Breast epithelium (tissue), 3 donors: ENCODE measurements around the gene PLXNA2.

ENCODE experiments used
- POLR2A ChIP-seq: fragments of 450-650 bp; IDR thresholded peaks from one replicate; pipeline ENCODE4 v1.6.1; 2016; ENCODE audit warnings: antibody characterized with exemption, mild to moderate bottlenecking, moderate library complexity
- TF ChIP-seq, protein P1 (sequence below), 3 donors: fragments of 450-650 bp; IDR thresholded peaks; one replicate each; pipeline ENCODE4 v1.5.1; 2016 to 2017; ENCODE audit warnings: antibody characterized with exemption in 3 of 3, mild to moderate bottlenecking in 3 of 3, moderate library complexity in 3 of 3

DNA sequence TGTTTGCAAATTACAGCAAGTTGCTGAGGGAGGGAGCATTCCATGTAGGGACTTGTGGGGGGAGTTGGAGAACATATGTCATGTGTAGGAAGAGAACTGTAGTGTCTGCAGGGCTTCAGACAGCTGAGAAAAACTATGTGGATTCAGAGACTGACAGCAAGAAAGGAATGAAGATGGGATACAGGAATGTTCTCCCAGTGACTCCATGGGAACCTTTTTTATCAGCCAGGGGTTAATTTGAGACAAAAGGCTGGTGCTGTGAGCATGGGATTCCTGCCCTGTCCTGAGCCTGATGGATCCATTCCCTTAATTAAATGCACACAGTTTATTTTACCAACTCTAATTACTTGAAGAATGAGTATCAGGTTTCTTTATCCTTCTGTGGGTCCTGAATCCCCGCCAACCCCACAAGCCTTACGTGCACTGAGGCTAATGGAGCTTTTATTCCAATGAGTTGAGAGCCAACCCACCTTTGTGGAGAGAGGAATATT, 26.5 kb upstream of the PLXNA2 start:
- no peak for TF ChIP-seq POLR2A
- TF ChIP-seq, protein P1, sequence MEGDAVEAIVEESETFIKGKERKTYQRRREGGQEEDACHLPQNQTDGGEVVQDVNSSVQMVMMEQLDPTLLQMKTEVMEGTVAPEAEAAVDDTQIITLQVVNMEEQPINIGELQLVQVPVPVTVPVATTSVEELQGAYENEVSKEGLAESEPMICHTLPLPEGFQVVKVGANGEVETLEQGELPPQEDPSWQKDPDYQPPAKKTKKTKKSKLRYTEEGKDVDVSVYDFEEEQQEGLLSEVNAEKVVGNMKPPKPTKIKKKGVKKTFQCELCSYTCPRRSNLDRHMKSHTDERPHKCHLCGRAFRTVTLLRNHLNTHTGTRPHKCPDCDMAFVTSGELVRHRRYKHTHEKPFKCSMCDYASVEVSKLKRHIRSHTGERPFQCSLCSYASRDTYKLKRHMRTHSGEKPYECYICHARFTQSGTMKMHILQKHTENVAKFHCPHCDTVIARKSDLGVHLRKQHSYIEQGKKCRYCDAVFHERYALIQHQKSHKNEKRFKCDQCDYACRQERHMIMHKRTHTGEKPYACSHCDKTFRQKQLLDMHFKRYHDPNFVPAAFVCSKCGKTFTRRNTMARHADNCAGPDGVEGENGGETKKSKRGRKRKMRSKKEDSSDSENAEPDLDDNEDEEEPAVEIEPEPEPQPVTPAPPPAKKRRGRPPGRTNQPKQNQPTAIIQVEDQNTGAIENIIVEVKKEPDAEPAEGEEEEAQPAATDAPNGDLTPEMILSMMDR (IDR thresholded peaks at IDR 0.05) = no peak
